ENCODE results near the gene CTNNBL1. TPM values are rescaled to one million over a fixed set of nuclear protein-coding genes. Genes with fewer than 3 reads are reported as not detected.
"Not testable (repeated sequence)": the region's sequence is repeated elsewhere in the genome, so short reads cannot be mapped to it uniquely, and the experiment has no call there.

CTNNBL1 gene
- total RNA-seq, 1 donor from 2014 or later = 52.9 TPM

GRCh38 chr20:37850724-37851355 lies 157.0 kb downstream of the CTNNBL1 start:
- DNase-seq (ENCODE audit: low spot score) = no peak

GRCh38 chr20:37852666-37853065 lies 158.8 kb downstream of the CTNNBL1 start:
- DNase-seq (ENCODE audit: low spot score) = no peak

GRCh38 chr20:37853823-37854375 lies 160.1 kb downstream of the CTNNBL1 start:
- no peak for DNase-seq (ENCODE audit: low spot score)

GRCh38 chr20:37856034-37856433 lies 162.2 kb downstream of the CTNNBL1 start:
- not testable (repeated sequence) for DNase-seq (ENCODE audit: low spot score)

GRCh38 chr20:37856932-37857660 lies 163.3 kb downstream of the CTNNBL1 start:
- no peak for DNase-seq (ENCODE audit: low spot score)

GRCh38 chr20:37859406-37860171 lies 165.8 kb downstream of the CTNNBL1 start:
- no peak for DNase-seq (ENCODE audit: low spot score)

- no peak for DNase-seq (ENCODE audit: low spot score)
Measured at GRCh38 chr20:37863289-37863688, 169.5 kb downstream of the CTNNBL1 start.

- no peak for DNase-seq (ENCODE audit: low spot score)
Measured at GRCh38 chr20:37864298-37864697, 170.5 kb downstream of the CTNNBL1 start.

GRCh38 chr20:37866051-37866450 lies 172.2 kb downstream of the CTNNBL1 start:
- DNase-seq (ENCODE audit: low spot score) = no peak

- no peak for DNase-seq (ENCODE audit: low spot score)
Measured at GRCh38 chr20:37867289-37868195, 173.7 kb downstream of the CTNNBL1 start.

- no peak for DNase-seq (ENCODE audit: low spot score)
Measured at GRCh38 chr20:37868851-37869333, 175.1 kb downstream of the CTNNBL1 start.

- DNase-seq (ENCODE audit: low spot score) = no peak
Measured at GRCh38 chr20:37869334-37869861, 175.6 kb downstream of the CTNNBL1 start.

GRCh38 chr20:37870294-37870693 lies 176.5 kb downstream of the CTNNBL1 start:
- DNase-seq (ENCODE audit: low spot score) = no peak

GRCh38 chr20:37871751-37872150 lies 177.9 kb downstream of the CTNNBL1 start:
- DNase-seq (ENCODE audit: low spot score) = no peak

GRCh38 chr20:37872161-37872560 lies 178.3 kb downstream of the CTNNBL1 start:
- DNase-seq (ENCODE audit: low spot score) = no peak

- DNase-seq (ENCODE audit: low spot score) = no peak
Measured at GRCh38 chr20:37873884-37874283, 180.1 kb downstream of the CTNNBL1 start.

GRCh38 chr20:37875460-37876175 lies 181.8 kb downstream of the CTNNBL1 start:
- no peak for DNase-seq (ENCODE audit: low spot score)

GRCh38 chr20:37876863-37877262 lies 183.0 kb downstream of the CTNNBL1 start:
- DNase-seq (ENCODE audit: low spot score) = no peak

- DNase-seq (ENCODE audit: low spot score) = no peak
Measured at GRCh38 chr20:37877832-37878772, 184.3 kb downstream of the CTNNBL1 start.

All from ureter (tissue), 1 donor.